HCT116 (cell line): Measurements from ENCODE around the gene DIO1.

Experiments used
- EZH2 ChIP-seq: fragments of 200-600 bp; sonication (generic); IDR thresholded peaks from 2 replicates; pipeline ENCODE4 v1.6.1; 2017; ENCODE audit warnings: antibody characterized with exemption, mixed run types
- POLR2A ChIP-seq: IDR thresholded peaks from 2 replicates; pipeline ENCODE4 v1.7.0; 2011; ENCODE audit warnings: borderline replicate concordance; ENCODE audit not compliant: insufficient read depth, insufficient read length; ENCODE audit errors: extremely low read depth
- ZNF274 ChIP-seq: fragments of 200-500 bp; sonication (Bioruptor generic); IDR thresholded peaks from 2 replicates; pipeline ENCODE4 v1.6.1; 2014; ENCODE audit warnings: mild to moderate bottlenecking, low read depth, low read length, inconsistent platforms

DNA sequence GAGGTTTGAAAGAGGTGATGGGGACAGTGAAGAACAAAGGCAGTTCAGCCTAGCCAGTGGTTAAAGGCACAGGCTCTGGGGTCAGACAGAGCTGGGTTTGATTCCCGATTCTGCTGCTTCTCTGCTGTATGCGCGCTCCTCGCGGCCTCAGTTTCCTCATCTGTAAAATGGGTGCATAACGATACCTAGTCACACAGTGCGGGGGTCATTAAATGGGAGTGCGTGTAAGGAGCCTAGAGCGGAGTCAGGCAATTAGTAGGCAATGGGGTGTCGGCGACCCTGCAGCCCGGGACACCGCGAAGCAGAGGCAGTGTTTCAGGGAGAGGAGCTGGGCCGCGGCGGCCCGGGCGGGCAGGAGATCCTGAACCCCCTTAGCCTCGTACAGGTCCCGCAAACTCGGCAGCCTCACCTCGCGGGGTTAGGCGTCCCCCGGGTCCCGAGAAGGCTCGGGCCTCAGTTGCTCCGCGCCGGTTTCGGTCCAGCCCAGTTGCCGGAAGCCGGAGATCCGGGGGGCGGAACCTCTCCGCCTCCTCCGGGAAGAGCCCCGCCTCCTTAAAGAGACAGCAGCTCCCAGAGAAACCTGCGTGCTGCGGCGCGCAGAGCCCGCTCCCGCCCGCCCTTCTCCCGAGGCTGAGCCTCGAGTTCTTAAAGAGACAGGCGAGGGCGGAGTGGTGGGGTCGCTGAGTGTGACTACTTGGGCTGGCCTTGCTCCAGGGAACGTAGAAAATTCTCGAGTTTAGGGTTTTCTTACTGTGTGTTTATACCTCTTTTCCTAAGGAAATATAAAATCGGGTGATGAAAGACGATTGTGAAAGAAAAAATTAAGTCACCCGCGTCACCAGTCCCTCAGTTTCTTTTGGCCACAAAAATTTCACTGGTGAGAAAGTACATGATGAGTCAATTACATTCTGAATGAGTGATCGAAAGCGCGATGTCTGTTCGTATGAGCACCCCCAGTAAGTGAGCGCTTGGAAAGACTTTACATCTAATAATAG lies 4.4 kb upstream of the DIO1 start, which contains the start of gene YIPF1:
- no peak for TF ChIP-seq EZH2
- TF ChIP-seq POLR2A, result no peak
- TF ChIP-seq ZNF274, result no peak
